ENCODE measurements around the gene CENPM. TPM values are rescaled to one million over a fixed set of nuclear protein-coding genes. Genes with fewer than 3 reads are reported as not detected.

Gene CENPM
- total and polyA plus RNA-seq, 2 donors (not counting 1 experiment from before 2014, with no cell fraction given): 5.9 to 11.6 TPM

DNA sequence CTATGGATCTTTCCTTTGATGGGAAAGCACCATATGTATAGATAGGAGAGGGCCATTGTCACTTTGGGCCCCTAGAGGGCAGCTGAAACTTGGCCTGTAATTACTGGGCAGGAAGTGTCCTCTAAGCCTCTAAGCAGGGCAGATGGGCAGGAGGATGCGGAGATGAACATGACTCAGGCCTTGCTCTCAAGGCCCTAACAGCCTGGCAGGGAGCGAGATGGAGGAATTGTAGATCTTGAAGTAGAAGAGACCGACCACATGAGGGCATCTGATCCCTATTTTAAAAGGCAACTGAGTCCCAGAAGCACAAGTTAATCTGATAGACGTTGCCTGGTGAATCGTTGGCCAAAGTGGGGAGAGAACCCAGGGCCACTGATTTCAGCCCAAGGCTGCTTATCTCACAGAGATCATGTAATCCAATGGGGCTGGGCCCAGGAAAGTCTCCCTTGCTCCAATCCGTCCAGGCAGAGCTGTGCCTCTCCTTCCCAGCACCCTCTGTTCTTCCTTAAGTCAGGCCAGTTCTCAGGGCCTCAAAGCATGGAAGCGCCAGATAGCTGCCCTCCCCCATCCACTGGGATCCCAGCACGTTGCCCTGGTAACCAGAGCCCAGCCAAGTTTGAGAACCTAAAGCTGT is 19.8 kb upstream of the CENPM start:
- Histone ChIP-seq H3K9ac (ENCODE audit: insufficient read depth, low read length) (no peak overlapping the region), H3K27ac (ENCODE audit: insufficient read depth, low read length) (no peak overlapping the region), H3K79me2 (ENCODE audit: control insufficient read depth, insufficient read depth, low read length) (no peaks in the 10 kb centered on the region), H3K4me3 (replicated peaks in 1 of 4; ENCODE audit: control extremely low read depth in 1 of 4, insufficient read depth in 1 of 4, low read depth in 3 of 4, low read length in 4 of 4) (no peak overlapping the region), H3K9me3 (ENCODE audit: control insufficient read depth, insufficient read depth, low read depth, low read length) (no peaks in the 10 kb centered on the region), H4K20me1 (ENCODE audit: control insufficient read depth, extremely low read depth, insufficient read depth, low read length) (no peaks in the 10 kb centered on the region), H3K27me3 (ENCODE audit: control insufficient read depth, insufficient read depth, low read length) (no peaks in the 10 kb centered on the region), H3K4me1 (ENCODE audit: control insufficient read depth, extremely low read depth, insufficient read depth, low read length) (no peaks in the 10 kb centered on the region), H2AFZ (ENCODE audit: low read length) (no peak overlapping the region), H3K36me3 (ENCODE audit: control insufficient read depth, insufficient read depth, low read length) (no peaks in the 10 kb centered on the region), H3K4me2 (ENCODE audit: extremely low read depth, insufficient read depth, low read length) (no peak overlapping the region)
- peak; percentile 84 to 88 for DNase-seq (ENCODE audit: low read depth in 2 of 2)
- TF ChIP-seq EZH2 (IDR thresholded peaks at IDR 0.05; ENCODE audit: low read length, missing control alignments): no peak
- peak; percentile 37 to 42 for TF ChIP-seq CTCF (conservative IDR thresholded peaks at IDR 0.05 in 1 of 2, IDR thresholded peaks at IDR 0.05 in 1 of 2; ENCODE audit: low read depth in 1 of 2, low read length in 2 of 2)

- Histone ChIP-seq H3K9ac (ENCODE audit: insufficient read depth, low read length) (no peak overlapping the region), H3K4me3 (replicated peaks in 1 of 4; ENCODE audit: control extremely low read depth in 1 of 4, insufficient read depth in 1 of 4, low read depth in 3 of 4, low read length in 4 of 4) (no peak overlapping the region), H3K4me1 (ENCODE audit: control insufficient read depth, extremely low read depth, insufficient read depth, low read length) (no peaks in the 10 kb centered on the region), H2AFZ (ENCODE audit: low read length) (no peak overlapping the region), H3K79me2 (ENCODE audit: control insufficient read depth, insufficient read depth, low read length) (no peaks in the 10 kb centered on the region), H3K36me3 (ENCODE audit: control insufficient read depth, insufficient read depth, low read length) (no peaks in the 10 kb centered on the region), H3K27me3 (ENCODE audit: control insufficient read depth, insufficient read depth, low read length) (no peaks in the 10 kb centered on the region), H4K20me1 (ENCODE audit: control insufficient read depth, extremely low read depth, insufficient read depth, low read length) (no peaks in the 10 kb centered on the region), H3K4me2 (ENCODE audit: extremely low read depth, insufficient read depth, low read length) (no peak overlapping the region), H3K27ac (ENCODE audit: insufficient read depth, low read length) (no peak overlapping the region), H3K9me3 (ENCODE audit: control insufficient read depth, insufficient read depth, low read depth, low read length) (no peaks in the 10 kb centered on the region)
- no peak for DNase-seq (ENCODE audit: low read depth in 2 of 2)
- TF ChIP-seq EZH2 (IDR thresholded peaks at IDR 0.05; ENCODE audit: low read length, missing control alignments): no peak
- TF ChIP-seq CTCF (conservative IDR thresholded peaks at IDR 0.05 in 1 of 2, IDR thresholded peaks at IDR 0.05 in 1 of 2; ENCODE audit: low read depth in 1 of 2, low read length in 2 of 2): no peak
Observed at GRCh38 chr22:41966225-41966606, 19.3 kb upstream of the CENPM start.

GRCh38 chr22:41964112-41964491 is 17.1 kb upstream of the CENPM start:
- no peaks in the 10 kb centered on the region for H3K4me1 ChIP-seq (ENCODE audit: control insufficient read depth, extremely low read depth, insufficient read depth, low read length)
- no peaks in the 10 kb centered on the region for H3K9me3 ChIP-seq (ENCODE audit: control insufficient read depth, insufficient read depth, low read depth, low read length)
- TF ChIP-seq CTCF (conservative IDR thresholded peaks at IDR 0.05 in 1 of 2, IDR thresholded peaks at IDR 0.05 in 1 of 2; ENCODE audit: low read depth in 1 of 2, low read length in 2 of 2): no peak
- no peak for TF ChIP-seq EZH2 (IDR thresholded peaks at IDR 0.05; ENCODE audit: low read length, missing control alignments)
- H3K4me3 ChIP-seq (replicated peaks in 1 of 4; ENCODE audit: control extremely low read depth in 1 of 4, insufficient read depth in 1 of 4, low read depth in 3 of 4, low read length in 4 of 4): no peak overlapping the region
- no peak for DNase-seq (ENCODE audit: low read depth in 2 of 2)
- no peak overlapping the region for H3K9ac ChIP-seq (ENCODE audit: insufficient read depth, low read length)
- H2AFZ ChIP-seq (ENCODE audit: low read length): no peak overlapping the region
- H3K4me2 ChIP-seq (ENCODE audit: extremely low read depth, insufficient read depth, low read length): no peak overlapping the region
- H4K20me1 ChIP-seq (ENCODE audit: control insufficient read depth, extremely low read depth, insufficient read depth, low read length): no peaks in the 10 kb centered on the region
- H3K27ac ChIP-seq (ENCODE audit: insufficient read depth, low read length): no peak overlapping the region
- no peaks in the 10 kb centered on the region for H3K79me2 ChIP-seq (ENCODE audit: control insufficient read depth, insufficient read depth, low read length)
- no peaks in the 10 kb centered on the region for H3K27me3 ChIP-seq (ENCODE audit: control insufficient read depth, insufficient read depth, low read length)
- H3K36me3 ChIP-seq (ENCODE audit: control insufficient read depth, insufficient read depth, low read length): no peaks in the 10 kb centered on the region
